Neural cell (in vitro differentiated cells): Measurements from ENCODE around the gene SNAPC2. TPM values are rescaled to one million over a fixed set of nuclear protein-coding genes. Genes with fewer than 3 reads are reported as not detected.

ENCODE experiments used
- H2AFZ ChIP-seq: fragments of 200-600, 300-800 bp; sonication (generic), shearing (Covaris generic); 2 replicates; pipeline ENCODE4 v1.6.0; 2014; ENCODE audit warnings: low read depth, mild to moderate bottlenecking, antibody characterized with exemption, low read length, moderate library complexity
- H3F3A ChIP-seq: fragments of 200-600 bp; shearing (Covaris generic); 2 replicates; pipeline ENCODE4 v1.6.1; 2016; ENCODE audit warnings: mild to moderate bottlenecking, moderate library complexity, mixed read lengths, antibody characterized with exemption, low read length; ENCODE audit not compliant: insufficient read depth, poor library complexity, severe bottlenecking
- H3K27ac ChIP-seq: fragments of 200-600, 300-800 bp; sonication (generic), shearing (Covaris generic); 2 replicates; pipeline ENCODE4 v1.5.1; 2014; ENCODE audit warnings: mild to moderate bottlenecking, low read length, moderate library complexity
- H3K27me3 ChIP-seq: fragments of 300-800, 200-600 bp; sonication (generic), shearing (Covaris generic); 2 replicates; pipeline ENCODE4 v1.6.0; 2014; ENCODE audit warnings: mild to moderate bottlenecking, low read depth, low read length, moderate library complexity; ENCODE audit not compliant: insufficient read depth
- H3K36me3 ChIP-seq: fragments of 300-800, 200-600 bp; sonication (generic), shearing (Covaris generic); 2 replicates; pipeline ENCODE4 v1.5.1; 2014; ENCODE audit warnings: mild to moderate bottlenecking, antibody characterized with exemption, low read length, moderate library complexity; ENCODE audit not compliant: insufficient read depth
- H3K4me2 ChIP-seq: fragments of 300-800, 200-600 bp; sonication (generic), shearing (Covaris generic); 2 replicates; pipeline ENCODE4 v1.6.0; 2014; ENCODE audit warnings: mild to moderate bottlenecking, low read length
- H3K4me3 ChIP-seq: fragments of 300-800, 200-600 bp; sonication (generic), shearing (Covaris generic); 2 replicates; pipeline ENCODE4 v1.5.1; 2014; ENCODE audit warnings: mild to moderate bottlenecking, low read length, moderate library complexity
- H3K79me2 ChIP-seq: fragments of 200-600 bp; shearing (Covaris generic); replicated peaks from 2 replicates; pipeline ENCODE4 v1.6.0; 2014; ENCODE audit warnings: mild to moderate bottlenecking, low read length, moderate library complexity; ENCODE audit not compliant: insufficient read depth
- H3K9ac ChIP-seq: fragments of 300-800, 200-600 bp; sonication (generic), shearing (Covaris generic); 2 replicates; pipeline ENCODE4 v1.6.1; 2016; ENCODE audit warnings: mild to moderate bottlenecking, low read length, mixed read lengths
- H3K9me2 ChIP-seq: fragments of 200-600 bp; shearing (Covaris generic); 2 replicates; pipeline ENCODE4 v1.6.1; 2016; ENCODE audit warnings: mild to moderate bottlenecking, low read length, mixed read lengths; ENCODE audit not compliant: insufficient read depth
- H3K9me3 ChIP-seq: fragments of 200-600, 300-800 bp; sonication (generic), shearing (Covaris generic); 2 replicates; pipeline ENCODE4 v1.6.1; 2016; ENCODE audit warnings: mild to moderate bottlenecking, mixed run types, low read length, moderate library complexity, mixed read lengths
- H4K20me1 ChIP-seq: fragments of 200-600 bp; shearing (Covaris generic); 2 replicates; pipeline ENCODE4 v1.6.1; 2016; ENCODE audit warnings: mild to moderate bottlenecking, mixed run types; ENCODE audit not compliant: insufficient read depth
- CTCF ChIP-seq: fragments of 450-650 bp; IDR thresholded peaks from 2 replicates; pipeline ENCODE4 v1.5.1; 2014; ENCODE audit warnings: antibody characterized with exemption, mild to moderate bottlenecking, moderate library complexity; ENCODE audit not compliant: poor library complexity, severe bottlenecking
- EP300 ChIP-seq: fragments of 450-650 bp; conservative IDR thresholded peaks from 2 replicates; pipeline ENCODE4 v1.6.1; 2014; ENCODE audit warnings: antibody characterized with exemption, mild to moderate bottlenecking, moderate library complexity; ENCODE audit not compliant: poor library complexity, severe bottlenecking
- EZH2 ChIP-seq: fragments of 200-600, 300-800 bp; shearing (Covaris generic), sonication (generic); IDR thresholded peaks from 2 replicates; pipeline ENCODE4 v1.6.1; 2014; ENCODE audit warnings: antibody characterized with exemption, low read length, borderline replicate concordance, mild to moderate bottlenecking; ENCODE audit not compliant: insufficient read depth, poor library complexity, severe bottlenecking
- MXI1 ChIP-seq: fragments of 450-650 bp; conservative IDR thresholded peaks from 2 replicates; pipeline ENCODE4 v1.6.1; 2014; ENCODE audit warnings: antibody characterized with exemption, mild to moderate bottlenecking; ENCODE audit not compliant: poor library complexity, severe bottlenecking
- POLR2AphosphoS5 ChIP-seq: IDR thresholded peaks from 2 replicates; pipeline ENCODE4 v1.6.1; 2012
- RAD21 ChIP-seq: fragments of 450-650 bp; conservative IDR thresholded peaks from 2 replicates; pipeline ENCODE4 v1.6.1; 2014; ENCODE audit warnings: antibody characterized with exemption, mild to moderate bottlenecking, moderate library complexity
- REST ChIP-seq: IDR thresholded peaks from 2 replicates; pipeline ENCODE4 v1.6.1; 2012; ENCODE audit warnings: borderline replicate concordance
- SMC3 ChIP-seq: fragments of 450-650 bp; conservative IDR thresholded peaks from 2 replicates; pipeline ENCODE4 v1.6.1; 2014; ENCODE audit warnings: antibody characterized with exemption, mild to moderate bottlenecking, moderate library complexity; ENCODE audit not compliant: poor library complexity
- TAF1 ChIP-seq: IDR thresholded peaks from 2 replicates; pipeline ENCODE4 v1.6.1; 2012; ENCODE audit warnings: low read depth
- polyA plus RNA-seq: library from polyadenylated mRNA; depleted of rRNA; stranded (reverse); fragments of >200 nt; gene quantifications from 2 replicates; pipeline ENCODE4 v1.2.3, GENCODE V29; 2014

SNAPC2 gene
- polyA plus RNA-seq, 1 donor from 2014 or later = 12.8 TPM

- Histone ChIP-seq H3K27ac (peak overlapping the region; percentile 56), H3K9me2 (no peaks in the 10 kb centered on the region), H3K4me3 (peak overlapping the region; percentile 67), H3K4me2 (peak overlapping the region; percentile 34), H3K9me3 (no peaks in the 10 kb centered on the region), H3K79me2 (peaks cover 14% of the 10 kb centered on the region), H3K36me3 (no peaks in the 10 kb centered on the region), H3F3A (no peaks in the 10 kb centered on the region), H4K20me1 (peaks cover 10% of the 10 kb centered on the region), H2AFZ (no peak overlapping the region), H3K27me3 (no peaks in the 10 kb centered on the region), H3K9ac (peak overlapping the region; percentile 67)
- TF ChIP-seq MXI1 (no peak), EP300 (no peak), EZH2 (no peak), TAF1 (no peak), RAD21 (no peak), POLR2AphosphoS5 (no peak), REST (no peak), SMC3 (no peak), CTCF (no peak)
Observed at GRCh38 chr19:7926727-7927604, 6.8 kb downstream of the SNAPC2 start.

- TF ChIP-seq RAD21 (no peak), EP300 (no peak), REST (no peak), TAF1 (no peak), POLR2AphosphoS5 (no peak)
- Histone ChIP-seq H3K4me2 (no peak overlapping the region), H3K27ac (no peak overlapping the region), H3K9me2 (no peaks in the 10 kb centered on the region), H3K9ac (no peak overlapping the region), H3K4me3 (no peak overlapping the region), H3K79me2 (peaks cover 14% of the 10 kb centered on the region), H3K36me3 (no peaks in the 10 kb centered on the region), H2AFZ (no peak overlapping the region), H4K20me1 (peaks cover 10% of the 10 kb centered on the region), H3F3A (no peaks in the 10 kb centered on the region), H3K27me3 (no peaks in the 10 kb centered on the region), H3K9me3 (no peaks in the 10 kb centered on the region)
Observed at GRCh38 chr19:7927605-7928333, 7.6 kb downstream of the SNAPC2 start.
